GM18861 (cell line): ENCODE data around the gene ITPR2.

ENCODE experiments used
- ATAC-seq: cut with Tn5 transposase; IDR thresholded peaks from one replicate; pipeline ENCODE4 v1.9.1; 2021; ENCODE audit not compliant: unreplicated experiment

The ITPR2 gene

GRCh38 chr12:26580619-26581018 lies 252.4 kb downstream of the ITPR2 start:
- ATAC-seq, result no peak

GRCh38 chr12:26576266-26576665 lies 256.7 kb downstream of the ITPR2 start:
- no peak for ATAC-seq

GRCh38 chr12:26573225-26573909 lies 259.6 kb downstream of the ITPR2 start:
- ATAC-seq, result no peak

- no peak for ATAC-seq
These were observed 260.9 kb downstream of the ITPR2 start for GRCh38 chr12:26572137-26572536.

- ATAC-seq, result no peak
These were observed 261.4 kb downstream of the ITPR2 start for GRCh38 chr12:26571560-26571959.

- ATAC-seq, result no peak
These were observed 265.9 kb downstream of the ITPR2 start for GRCh38 chr12:26567126-26567525.

GRCh38 chr12:26566675-26567074 lies 266.3 kb downstream of the ITPR2 start:
- ATAC-seq, result no peak

- ATAC-seq, result no peak
These were observed 266.8 kb downstream of the ITPR2 start for GRCh38 chr12:26566186-26566585.

GRCh38 chr12:26564391-26564790 lies 268.6 kb downstream of the ITPR2 start:
- ATAC-seq, result no peak

GRCh38 chr12:26563552-26563951 lies 269.4 kb downstream of the ITPR2 start:
- ATAC-seq, result no peak

GRCh38 chr12:26557326-26557725 lies 275.7 kb downstream of the ITPR2 start:
- no peak for ATAC-seq

GRCh38 chr12:26556916-26557315 lies 276.1 kb downstream of the ITPR2 start:
- ATAC-seq, result no peak

- no peak for ATAC-seq
These were observed 277.9 kb downstream of the ITPR2 start for GRCh38 chr12:26555139-26555538.

GRCh38 chr12:26554332-26554731 lies 278.7 kb downstream of the ITPR2 start:
- ATAC-seq, result peak; percentile 58

- ATAC-seq, result no peak
These were observed 281.6 kb downstream of the ITPR2 start for GRCh38 chr12:26551385-26551784.

GRCh38 chr12:26548227-26548626 lies 284.8 kb downstream of the ITPR2 start:
- ATAC-seq, result no peak

- ATAC-seq, result no peak
These were observed 286.3 kb downstream of the ITPR2 start for GRCh38 chr12:26546535-26547314.

GRCh38 chr12:26539131-26539530 lies 293.9 kb downstream of the ITPR2 start:
- ATAC-seq, result no peak

- ATAC-seq, result no peak
These were observed 295.3 kb downstream of the ITPR2 start for GRCh38 chr12:26537651-26538050.

GRCh38 chr12:26537126-26537525 lies 295.9 kb downstream of the ITPR2 start:
- no peak for ATAC-seq

- no peak for ATAC-seq
These were observed 297.2 kb downstream of the ITPR2 start for GRCh38 chr12:26535826-26536225.

GRCh38 chr12:26534071-26534470 lies 298.9 kb downstream of the ITPR2 start:
- ATAC-seq, result no peak
